Left lung (tissue), 10 donors: Measurements from ENCODE around the gene BBS7. TPM values are rescaled to one million over a fixed set of nuclear protein-coding genes. Genes with fewer than 3 reads are reported as not detected.
A peak's percentile ranks its signal among the peaks of the same experiment; 100 is the strongest.

Experiments used
- ATAC-seq: fragments of 200-7000 bp; cut with Tn5 transposase; one replicate; pipeline ENCODE4 v1.9.1; 2020; ENCODE audit warnings: moderate library complexity
- DNase-seq, 4 donors: peaks; one replicate each; pipeline ENCODE4 v3.0.0-alpha.2; 2013 to 2020
- H3K27ac ChIP-seq, 2 donors: fragments of 200-600 bp; sonication (generic) in 1 of 2; one replicate each; pipeline versions ENCODE4 v1.5.0 to v1.8.0; 2020 to 2021
- H3K27me3 ChIP-seq, 2 donors: fragments of 200-600 bp; sonication (generic) in 1 of 2; one replicate each; pipeline versions ENCODE4 v1.5.0 to v1.8.0; 2020 to 2021
- H3K36me3 ChIP-seq, 2 donors: fragments of 200-600 bp; sonication (generic) in 1 of 2; one replicate each; pipeline versions ENCODE4 v1.5.0 to v1.8.0; 2020 to 2021
- H3K4me1 ChIP-seq, 2 donors: fragments of 200-600 bp; one replicate each; pipeline ENCODE4 v1.8.0; 2021
- H3K4me3 ChIP-seq, 2 donors: fragments of 200-600 bp; sonication (generic) in 1 of 2; one replicate each; pipeline versions ENCODE4 v1.5.0 to v1.8.0; 2020 to 2021; ENCODE audit warnings: mild to moderate bottlenecking in 1 of 2
- H3K9me3 ChIP-seq, 2 donors: fragments of 200-600 bp; sonication (generic) in 1 of 2; one replicate each; pipeline versions ENCODE4 v1.5.0 to v1.8.0; 2020 to 2021
- CTCF ChIP-seq, 2 donors: fragments of 200-600 bp; sonication (generic) in 1 of 2; IDR thresholded peaks; one replicate each; pipeline versions ENCODE4 v1.5.0 to v1.8.0; 2021; ENCODE audit warnings: antibody characterized with exemption in 2 of 2
- intact Hi-C, 2 donors: fragments of 100-400 bp; cut with DNase I; formaldehyde crosslinking; loops; one replicate each; pipeline versions ENCODE4 v1.11.2 to v1.14.2; 2022
- polyA plus RNA-seq, 6 donors: library from polyadenylated mRNA; unstranded; fragments of 120-200 nt; gene quantifications; one replicate each; pipeline ENCODE4 v1.2.1, GENCODE V29; 2013; ENCODE audit not compliant: insufficient read length in 6 of 6
- total RNA-seq, 2 donors: library from RNA; stranded (reverse); fragmentation: NEBNext Ultra II Directional; extraction: Animal tissue kit (Norgen Biotek cat#: 25700); gene quantifications; one replicate each; pipeline ENCODE4 v1.2.1, GENCODE V29; 2021
- donor health status: DM: no; HTN: yes; CAD: no.
- donor health status: DM: no; HTN: no; CAD: no.

The BBS7 gene
- total and polyA plus RNA-seq, 8 donors, result 12.5 to 32.6 (median 28.5) TPM

- Histone ChIP-seq H3K27ac (no peak overlapping the region), H3K27me3 (no peaks in the 10 kb centered on the region), H3K4me1 (no peaks in the 10 kb centered on the region), H3K36me3 (no peaks in the 10 kb centered on the region), H3K4me3 (no peak overlapping the region), H3K9me3 (peaks cover 0 to 4% of the 10 kb centered on the region in 2 donors)
- intact Hi-C loops, result no loop called here
- DNase-seq (no peak), ATAC-seq (no peak)
- TF ChIP-seq CTCF (IDR thresholded peaks at IDR 0.05), result no peak
Measured at GRCh38 chr4:121785479-121785878, 84.8 kb downstream of the BBS7 start.

- Histone ChIP-seq H3K9me3 (peaks cover 0 to 4% of the 10 kb centered on the region in 2 donors), H3K27me3 (no peaks in the 10 kb centered on the region), H3K27ac (no peak overlapping the region), H3K4me3 (no peak overlapping the region), H3K4me1 (no peaks in the 10 kb centered on the region), H3K36me3 (no peaks in the 10 kb centered on the region)
- intact Hi-C loops, result no loop called here
- no peak for DNase-seq
- ATAC-seq, result peak; percentile 40
- TF ChIP-seq CTCF (IDR thresholded peaks at IDR 0.05), result no peak
Measured at GRCh38 chr4:121784975-121785374, 85.3 kb downstream of the BBS7 start.

GRCh38 chr4:121784401-121784800 is 85.9 kb downstream of the BBS7 start:
- no peaks in the 10 kb centered on the region for H3K36me3 ChIP-seq
- peaks cover 0 to 2% of the 10 kb centered on the region in 2 donors for H3K27me3 ChIP-seq
- no peak overlapping the region for H3K27ac ChIP-seq
- DNase-seq, result no peak
- H3K4me3 ChIP-seq, result no peak overlapping the region
- intact Hi-C loops, result no loop called here
- TF ChIP-seq CTCF (IDR thresholded peaks at IDR 0.05), result no peak
- peaks cover 0 to 4% of the 10 kb centered on the region in 2 donors for H3K9me3 ChIP-seq
- H3K4me1 ChIP-seq, result no peaks in the 10 kb centered on the region
- ATAC-seq, result no peak

- H3K27ac ChIP-seq, result no peak overlapping the region
- H3K4me3 ChIP-seq, result no peak overlapping the region
- DNase-seq (no peak), ATAC-seq (no peak)
- no peak for TF ChIP-seq CTCF (IDR thresholded peaks at IDR 0.05)
- H3K4me1 ChIP-seq, result no peaks in the 10 kb centered on the region
- no peaks in the 10 kb centered on the region for H3K36me3 ChIP-seq
- H3K9me3 ChIP-seq, result peaks cover 0 to 4% of the 10 kb centered on the region in 2 donors
- intact Hi-C loops, result no loop called here
- peaks cover 0 to 8% of the 10 kb centered on the region in 2 donors for H3K27me3 ChIP-seq
Measured at GRCh38 chr4:121783210-121783609, 87.1 kb downstream of the BBS7 start.

- DNase-seq, result peak in 1 of 4 donors; percentile 48
- intact Hi-C loops, result no loop called here
- peaks cover 0 to 8% of the 10 kb centered on the region in 2 donors for H3K27me3 ChIP-seq
- H3K9me3 ChIP-seq, result no peaks in the 10 kb centered on the region
- H3K27ac ChIP-seq, result no peak overlapping the region
- H3K4me1 ChIP-seq, result no peaks in the 10 kb centered on the region
- no peak for ATAC-seq
- no peak overlapping the region for H3K4me3 ChIP-seq
- H3K36me3 ChIP-seq, result no peaks in the 10 kb centered on the region
- no peak for TF ChIP-seq CTCF (IDR thresholded peaks at IDR 0.05)
Measured at GRCh38 chr4:121778991-121779628, 91.2 kb downstream of the BBS7 start.
